AG04449 (cell line): ENCODE data around the gene TLX1.

Source experiments
- CTCF ChIA-PET: fragments of 350-600 bp; formaldehyde crosslinking; extraction: SDS; loops from one replicate; lab custom pipeline; 2021; ENCODE audit warnings: antibody characterized with exemption; lab: Yijun Ruan, JAX
- POLR2A ChIA-PET: fragments of 400-600, 350-600 bp; formaldehyde crosslinking; extraction: SDS; loops from one replicate; lab custom pipeline; 2020; ENCODE audit warnings: antibody characterized with exemption, inconsistent platforms; lab: Yijun Ruan, JAX
- DNase-seq: peaks from one replicate; pipeline ENCODE4 v3.0.0-alpha.2; 2010; ENCODE audit warnings: low read depth, low spot score
- H3K4me3 ChIP-seq: 2 replicates; pipeline ENCODE4 v1.5.1; 2011; ENCODE audit warnings: low read depth, mild to moderate bottlenecking, control low read depth, low read length
- CTCF ChIP-seq: IDR thresholded peaks from one replicate; pipeline ENCODE4 v1.5.1; 2011; ENCODE audit warnings: mild to moderate bottlenecking, moderate library complexity, low read length, control low read depth, inconsistent platforms; ENCODE audit not compliant: insufficient read depth; ENCODE audit errors: missing control alignments

Gene TLX1

GRCh38 chr10:101172741-101173140 is 41.6 kb downstream of the TLX1 start:
- ChIA-PET POLR2A (no interaction called here), CTCF (interaction anchor here (1.1 to 3.4 kb wide), 2 partner anchors 12 to 101 kb away, joined by 3 to 25 read pairs; no protein-coding TSS in a partner anchor)
- no peak overlapping the region for H3K4me3 ChIP-seq
- no peak for DNase-seq
- TF ChIP-seq CTCF, result no peak

- TF ChIP-seq CTCF, result no peak
- ChIA-PET CTCF (interaction anchor here (1.1 to 3.4 kb wide), 3 partner anchors 10 to 32 kb away, joined by 3 to 25 read pairs (median 13); no protein-coding TSS in a partner anchor), POLR2A (no interaction called here)
- no peak for DNase-seq
- H3K4me3 ChIP-seq, result no peak overlapping the region
Measured at GRCh38 chr10:101174319-101174718, 43.2 kb downstream of the TLX1 start.

GRCh38 chr10:101176577-101176976 is 45.5 kb downstream of the TLX1 start:
- POLR2A ChIA-PET, result no interaction called here
- no peak for DNase-seq
- no peak overlapping the region for H3K4me3 ChIP-seq
- CTCF ChIA-PET, result interaction anchor here (1.6 to 2.1 kb wide), 2 partner anchors 13 to 19 kb away, joined by 4 to 6 read pairs; no protein-coding TSS in a partner anchor
- TF ChIP-seq CTCF, result no peak

- ChIA-PET POLR2A (no interaction called here), CTCF (interaction anchor here (2.7 kb wide), 1 partner anchor 31 kb away, joined by 12 read pairs; no protein-coding TSS in a partner anchor)
- no peak for DNase-seq
- H3K4me3 ChIP-seq, result no peak overlapping the region
- TF ChIP-seq CTCF, result no peak
Measured at GRCh38 chr10:101182936-101183335, 51.8 kb downstream of the TLX1 start.

- ChIA-PET POLR2A (no interaction called here), CTCF (no interaction called here)
- DNase-seq, result no peak
- no peak overlapping the region for H3K4me3 ChIP-seq
- no peak for TF ChIP-seq CTCF
Measured at GRCh38 chr10:101183458-101184183, 52.5 kb downstream of the TLX1 start.
